B cell (primary cell): ENCODE results near the gene RING1. TPM values are rescaled to one million over a fixed set of nuclear protein-coding genes. Genes with fewer than 3 reads are reported as not detected.

Experiments used
- ATAC-seq: fragments of 200-7000 bp; cut with Tn5 transposase; one replicate; pipeline ENCODE4 v1.10.0; 2021; ENCODE audit warnings: low read depth, mild to moderate bottlenecking, moderate number of reproducible peaks, moderate library complexity
- CTCF ChIA-PET: fragments of 350-600 bp; sonication (Branson Sonifier 250); formaldehyde crosslinking; loops from one replicate; lab custom pipeline; 2021; ENCODE audit warnings: antibody characterized with exemption, inconsistent platforms; lab: Charles Lee
- POLR2A ChIA-PET: fragments of 350-600 bp; sonication (Branson Sonifier 250); formaldehyde crosslinking; loops from one replicate; lab custom pipeline; 2021; ENCODE audit warnings: antibody characterized with exemption; lab: Charles Lee
- DNase-seq: peaks from one replicate; pipeline ENCODE4 v3.0.0; 2013
- H2AFZ ChIP-seq: 2 replicates; pipeline ENCODE4 v1.6.1; 2012; ENCODE audit warnings: mild to moderate bottlenecking, low read depth, low read length; ENCODE audit not compliant: insufficient read depth, poor library complexity, severe bottlenecking
- H3K27ac ChIP-seq, 2 donors: 1 replicate in 1 of 2; 2 replicates in 1 of 2; pipeline ENCODE4 v1.5.1; 2012 to 2013; ENCODE audit warnings: low read length in 2 of 2, mild to moderate bottlenecking in 2 of 2, moderate library complexity in 1 of 2
- H3K27me3 ChIP-seq, 4 experiments: fragments of 200-600 bp in 1 of 4; sonication (generic) in 1 of 4; replicated peaks in 1 of 4; 1 replicate in 2 of 4; 2 replicates in 2 of 4; pipeline versions ENCODE4 v1.6.1 to v1.7.0; 2013 to 2016; ENCODE audit warnings: low read length in 3 of 4, mild to moderate bottlenecking in 2 of 4, mixed read lengths in 1 of 4, moderate library complexity in 1 of 4; ENCODE audit not compliant: insufficient read depth in 4 of 4, control insufficient read depth in 3 of 4; ENCODE audit errors: control extremely low read depth in 1 of 4
- H3K36me3 ChIP-seq, 2 experiments: replicated peaks in 1 of 2; 1 replicate in 1 of 2; 2 replicates in 1 of 2; pipeline versions ENCODE4 v1.6.1 to v1.7.1; 2013; ENCODE audit warnings: low read length in 1 of 2; ENCODE audit not compliant: insufficient read depth in 2 of 2, control insufficient read depth in 1 of 2; ENCODE audit errors: control extremely low read depth in 1 of 2, extremely low read depth in 1 of 2
- H3K4me1 ChIP-seq, 2 donors: fragments of 200-600 bp in 1 of 2; sonication (generic) in 1 of 2; 1 replicate in 1 of 2; 2 replicates in 1 of 2; pipeline versions ENCODE4 v1.5.1 to v1.6.1; 2013 to 2017; ENCODE audit warnings: low read length in 2 of 2; ENCODE audit not compliant: control insufficient read depth in 2 of 2, insufficient read depth in 2 of 2
- H3K4me2 ChIP-seq: replicated peaks from 2 replicates; pipeline ENCODE3; 2012; ENCODE audit warnings: mild to moderate bottlenecking, low read depth, low read length; ENCODE audit not compliant: poor library complexity, severe bottlenecking
- H3K4me3 ChIP-seq, 5 experiments: fragments of 200-600 bp in 1 of 5; sonication (generic) in 1 of 5; 1 replicate in 3 of 5; 2 replicates in 2 of 5; pipeline versions ENCODE4 v1.5.1 to v1.7.0; 2011 to 2016; ENCODE audit warnings: low read length in 4 of 5, mild to moderate bottlenecking in 4 of 5, low read depth in 2 of 5, control low read depth in 1 of 5, moderate library complexity in 1 of 5; ENCODE audit not compliant: insufficient read depth in 1 of 5; ENCODE audit errors: control extremely low read depth in 1 of 5, extremely low read depth in 1 of 5
- H3K79me2 ChIP-seq: fragments of 200-600 bp; sonication (generic); one replicate; pipeline ENCODE4 v1.6.0; 2016; ENCODE audit warnings: low read length; ENCODE audit not compliant: control insufficient read depth, insufficient read depth
- H3K9ac ChIP-seq: fragments of 200-600 bp; sonication (generic); 2 replicates; pipeline ENCODE4 v1.6.1; 2017; ENCODE audit warnings: mild to moderate bottlenecking, low read length, moderate library complexity
- H3K9me3 ChIP-seq, 3 donors: one replicate each; pipeline versions ENCODE4 v1.6.1 to v1.7.1; 2013; ENCODE audit warnings: low read length in 2 of 3; ENCODE audit not compliant: control insufficient read depth in 2 of 3, insufficient read depth in 1 of 3; ENCODE audit errors: control extremely low read depth in 1 of 3
- H4K20me1 ChIP-seq: 2 replicates; pipeline ENCODE4 v1.6.0; 2012; ENCODE audit warnings: mild to moderate bottlenecking, low read length; ENCODE audit not compliant: insufficient read depth, control insufficient read depth, poor library complexity, severe bottlenecking
- H3K27ac Mint-ChIP-seq: one replicate; pipeline ENCODE4 v1.8.0; 2021; ENCODE audit warnings: mixed read lengths
- H3K27me3 Mint-ChIP-seq: one replicate; pipeline ENCODE4 v1.8.0; 2021; ENCODE audit warnings: mixed read lengths
- H3K4me1 Mint-ChIP-seq: one replicate; pipeline ENCODE4 v1.8.0; 2021; ENCODE audit warnings: mixed read lengths
- H3K4me3 Mint-ChIP-seq: one replicate; pipeline ENCODE4 v1.8.0; 2021; ENCODE audit warnings: mixed read lengths
- H3K9me3 Mint-ChIP-seq: one replicate; pipeline ENCODE4 v1.8.0; 2022; ENCODE audit warnings: mixed read lengths; ENCODE audit not compliant: insufficient read depth
- CTCF ChIP-seq: fragments of 200-600 bp; IDR thresholded peaks from one replicate; pipeline ENCODE4 v1.8.0; 2022; ENCODE audit warnings: antibody characterized with exemption, mild to moderate bottlenecking
- EZH2 ChIP-seq: IDR thresholded peaks from 2 replicates; pipeline ENCODE4 v1.6.1; 2012; ENCODE audit warnings: borderline replicate concordance, low read depth, mild to moderate bottlenecking, moderate library complexity, low read length; ENCODE audit not compliant: insufficient read depth, poor library complexity, severe bottlenecking
- WGBS: methylation state at CpG from one replicate; pipeline ENCODE4 v1.1.5; 2013; ENCODE audit warnings: missing lambda C conversion rate; ENCODE audit not compliant: insufficient coverage; 5-methylcytosine and 5-hydroxymethylcytosine counted together
- intact Hi-C: fragments of 100-400 bp; cut with micrococcal nuclease; formaldehyde crosslinking; loops from one replicate; pipeline ENCODE4 v1.10.0; 2022
- polyA plus RNA-seq: library from polyadenylated mRNA; depleted of rRNA; stranded (reverse); fragments of >200 nt; gene quantifications from 2 replicates; pipeline ENCODE4 v1.2.3, GENCODE V29; 2012
- total RNA-seq, 2 donors: library from RNA; stranded (reverse); fragments of 120-200 nt in 1 of 2; gene quantifications; 1 replicate in 1 of 2; 2 replicates in 1 of 2; pipeline versions ENCODE4 v1.2.3 to v1.2.4, GENCODE V29; 2013 to 2022

RING1 gene
- total and polyA plus RNA-seq, 2 donors (not counting 1 experiment from before 2014, with no cell fraction given), result 37.1 to 44.2 TPM

GRCh38 chr6:33251395-33252012 lies 43.2 kb downstream of the RING1 start:
- ChIA-PET CTCF (interaction anchor here (0.7 to 6.0 kb wide), 4 partner anchors 30 to 251 kb away, joined by 3 to 80 read pairs (median 9); no protein-coding TSS in a partner anchor), POLR2A (interaction anchor here (0.6 kb wide), 1 partner anchor 106 kb away, joined by 5 read pairs; no protein-coding TSS in a partner anchor)
- TF ChIP-seq EZH2 (no peak), CTCF (no peak)
- Histone ChIP-seq H3K9me3 (no peaks in the 10 kb centered on the region), H3K27me3 (no peaks in the 10 kb centered on the region), H4K20me1 (no peaks in the 10 kb centered on the region), H3K4me2 (no peak overlapping the region), H3K36me3 (peaks cover 0 to 9% of the 10 kb centered on the region in 2 experiments), H3K79me2 (peaks cover 9% of the 10 kb centered on the region), H3K9ac (no peak overlapping the region), H2AFZ (no peak overlapping the region), H3K4me3 (no peak overlapping the region), H3K27ac (no peak overlapping the region), H3K4me1 (peaks cover 12 to 24% of the 10 kb centered on the region in 2 donors)
- ATAC-seq (no peak), DNase-seq (no peak)
- H3K4me1 Mint-ChIP-seq, result peaks cover 31% of the 10 kb centered on the region
- no peaks in the 10 kb centered on the region for H3K27me3 Mint-ChIP-seq
- H3K4me3 Mint-ChIP-seq, result peak overlapping the region; percentile 53
- 90% methylated on average over 6 of the region's 6 CpGs for WGBS
- peak overlapping the region; percentile 1 for H3K27ac Mint-ChIP-seq
- no peaks in the 10 kb centered on the region for H3K9me3 Mint-ChIP-seq
- intact Hi-C loops, result no loop called here

- Histone ChIP-seq H3K9ac (no peak overlapping the region), H2AFZ (no peak overlapping the region), H3K79me2 (peaks cover 9% of the 10 kb centered on the region), H3K9me3 (no peaks in the 10 kb centered on the region), H3K36me3 (peaks cover 0 to 9% of the 10 kb centered on the region in 2 experiments), H3K27ac (no peak overlapping the region), H3K27me3 (no peaks in the 10 kb centered on the region), H3K4me3 (no peak overlapping the region), H3K4me2 (no peak overlapping the region), H4K20me1 (no peaks in the 10 kb centered on the region), H3K4me1 (peaks cover 12 to 23% of the 10 kb centered on the region in 2 donors)
- ATAC-seq (no peak), DNase-seq (no peak)
- no peak overlapping the region for H3K27ac Mint-ChIP-seq
- CTCF ChIA-PET, result interaction anchor here (0.7 kb wide), 1 partner anchor 1363 kb away, joined by 3 read pairs; no protein-coding TSS in a partner anchor
- no peaks in the 10 kb centered on the region for H3K27me3 Mint-ChIP-seq
- H3K4me3 Mint-ChIP-seq, result no peak overlapping the region
- H3K9me3 Mint-ChIP-seq, result no peaks in the 10 kb centered on the region
- POLR2A ChIA-PET, result no interaction called here
- H3K4me1 Mint-ChIP-seq, result peaks cover 31% of the 10 kb centered on the region
- TF ChIP-seq CTCF (no peak), EZH2 (no peak)
- intact Hi-C loops, result no loop called here
Measured at GRCh38 chr6:33252759-33253158, 44.5 kb downstream of the RING1 start.
